Fibroblast of skin of right quadriceps (primary cell): ENCODE measurements around the gene EEF2K.

Source experiments
- DNase-seq: peaks from one replicate; pipeline ENCODE4 v3.0.0-alpha.2; 2013

EEF2K gene

DNA sequence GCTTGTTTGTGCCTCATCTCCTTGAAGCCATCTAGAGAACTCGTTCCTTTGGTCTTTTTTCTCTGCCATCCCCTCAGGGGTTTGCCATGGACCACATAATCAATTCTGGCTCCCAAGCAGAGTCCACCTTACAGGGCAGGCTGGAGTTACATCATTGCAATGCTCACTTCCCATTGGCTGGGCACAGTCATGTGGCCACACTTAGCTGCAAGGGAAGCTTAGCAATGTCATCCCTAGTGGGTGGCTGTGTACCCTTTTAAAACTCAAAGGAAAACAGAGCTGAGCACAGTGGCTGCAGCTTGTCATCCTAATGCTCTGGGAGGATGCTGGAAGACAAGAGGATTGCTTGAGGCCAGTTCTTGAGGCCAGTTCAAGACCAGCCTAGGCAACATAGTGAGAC is 49.3 kb downstream of the EEF2K start:
- no peak for DNase-seq

GRCh38 chr16:22257440-22257839 is 51.4 kb downstream of the EEF2K start:
- DNase-seq = no peak

DNA sequence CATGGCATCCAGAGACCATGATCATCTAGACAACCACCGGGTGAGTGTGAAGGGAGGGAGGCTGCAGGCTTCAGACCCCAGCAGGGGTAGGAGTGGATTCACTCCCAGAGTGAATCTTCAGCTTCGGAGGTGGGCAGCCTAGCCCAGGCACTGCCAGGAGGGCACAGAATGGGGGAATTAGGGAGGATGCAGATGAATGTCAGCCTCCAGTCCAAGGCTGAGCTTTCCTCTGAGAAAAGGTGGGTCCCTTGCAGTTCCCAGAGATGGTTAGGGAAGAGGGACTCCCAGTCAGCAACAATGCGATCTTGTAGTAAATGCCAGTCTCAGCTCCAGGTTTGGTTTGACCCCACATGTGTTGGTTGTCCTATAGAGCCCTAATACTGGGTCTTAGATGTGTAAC is 54.4 kb downstream of the EEF2K start:
- no peak for DNase-seq

GRCh38 chr16:22262460-22262859 is 56.4 kb downstream of the EEF2K start:
- DNase-seq = peak; percentile 41

GRCh38 chr16:22264786-22265185 is 58.7 kb downstream of the EEF2K start:
- DNase-seq = no peak

DNA sequence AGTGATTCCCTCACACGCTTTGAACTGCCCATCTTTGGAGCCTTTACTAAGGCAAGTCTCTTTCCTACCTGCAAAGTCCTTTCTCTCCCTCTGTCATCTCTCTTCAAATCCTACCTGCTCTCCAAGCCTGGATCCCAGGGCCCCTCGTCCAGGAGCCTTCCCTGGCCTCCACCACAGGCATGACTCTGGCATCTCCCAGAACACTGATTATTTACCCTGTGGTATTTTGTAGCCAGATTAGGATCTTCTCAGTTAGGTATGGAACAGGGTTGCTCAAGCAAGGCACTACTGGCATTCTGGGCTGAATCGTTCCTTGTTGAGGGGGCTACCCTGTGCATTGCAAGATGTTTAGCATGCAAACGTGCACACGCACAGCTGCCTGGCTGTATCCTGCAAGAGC is 59.3 kb downstream of the EEF2K start:
- DNase-seq = no peak

GRCh38 chr16:22266546-22266945 is 60.5 kb downstream of the EEF2K start:
- DNase-seq = no peak

GRCh38 chr16:22267764-22268163 is 61.7 kb downstream of the EEF2K start:
- no peak for DNase-seq

- DNase-seq = no peak
These were observed 64.4 kb downstream of the EEF2K start for GRCh38 chr16:22270525-22270924.

- no peak for DNase-seq
These were observed 67.0 kb downstream of the EEF2K start for GRCh38 chr16:22272870-22273650.

DNA sequence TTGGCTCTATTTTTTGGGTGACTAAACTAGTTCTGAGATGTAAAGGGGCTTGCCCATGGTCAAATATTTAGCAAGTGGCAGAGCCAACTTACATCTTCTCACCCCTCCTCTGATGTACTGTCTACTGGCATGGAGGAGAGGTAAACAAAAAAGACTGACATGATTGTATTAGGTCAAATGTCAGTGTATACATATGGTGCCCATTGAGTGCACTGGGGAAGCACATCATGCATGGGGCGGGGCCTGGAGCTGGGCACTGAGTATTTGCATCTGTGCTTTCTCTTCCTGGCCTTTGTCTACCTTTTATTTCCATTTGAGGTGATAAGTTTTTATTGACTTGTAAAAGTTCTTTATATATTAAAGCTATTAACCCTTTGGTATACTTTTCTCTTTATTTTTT is 68.8 kb downstream of the EEF2K start:
- no peak for DNase-seq

DNA sequence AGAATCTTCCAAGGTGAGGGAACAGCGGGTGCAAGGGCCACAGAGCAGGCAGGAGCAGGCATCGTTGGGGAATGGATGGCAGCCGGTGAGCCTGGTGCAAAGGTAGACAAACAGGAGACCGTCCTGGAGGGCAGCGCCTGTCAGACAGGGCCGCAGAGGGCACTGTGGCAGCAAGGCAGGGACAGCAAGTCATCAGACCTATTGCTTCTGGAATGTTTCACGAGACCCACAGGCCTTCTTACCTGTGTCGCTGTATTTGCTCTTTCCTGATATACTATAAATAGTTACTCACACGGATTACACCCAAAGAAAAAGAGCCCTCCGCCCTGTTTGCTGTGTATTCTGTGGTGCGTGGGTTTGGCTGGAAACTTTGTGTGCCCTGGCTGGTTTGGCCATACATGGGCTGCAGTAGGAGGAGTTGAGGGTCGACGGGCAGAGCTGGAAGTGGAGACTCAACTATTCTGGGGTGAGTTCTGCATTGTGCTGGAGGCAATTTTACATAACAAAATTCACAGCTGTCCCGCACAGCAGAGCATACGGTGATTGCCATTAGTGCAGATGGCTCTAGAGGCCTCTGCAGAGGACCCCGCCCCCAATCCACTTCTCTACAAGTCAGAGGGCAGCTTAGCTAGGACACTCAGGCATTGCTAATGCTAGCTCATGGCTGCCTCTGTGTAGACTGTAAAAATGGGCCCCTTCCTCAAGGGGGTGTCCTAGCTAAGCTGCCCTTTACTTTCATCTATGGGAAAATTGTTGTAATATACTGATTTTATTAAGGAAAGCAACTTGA is 72.6 kb downstream of the EEF2K start:
- DNase-seq = no peak

GRCh38 chr16:22282254-22282892 is 76.3 kb downstream of the EEF2K start:
- DNase-seq = no peak

DNA sequence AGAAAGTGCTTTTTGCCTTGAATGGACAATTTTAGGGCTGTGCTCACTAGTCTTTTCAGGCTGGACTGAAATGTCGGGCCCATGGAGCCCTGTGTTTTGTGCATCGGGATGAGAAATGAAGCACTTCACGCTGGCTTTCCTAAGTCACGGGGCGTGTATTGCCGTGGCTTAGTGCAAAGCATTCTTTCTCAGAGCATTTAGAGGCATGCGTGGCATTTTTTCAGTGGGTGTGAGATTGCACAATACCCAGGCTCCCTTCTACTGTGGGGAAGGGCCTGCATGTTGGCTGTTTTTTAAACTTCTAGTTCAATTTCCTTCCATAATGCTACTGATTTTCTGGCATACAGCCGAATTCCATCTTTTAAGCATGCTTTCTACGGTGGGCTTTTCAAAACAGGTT is 78.6 kb downstream of the EEF2K start:
- DNase-seq = peak; percentile 50

DNA sequence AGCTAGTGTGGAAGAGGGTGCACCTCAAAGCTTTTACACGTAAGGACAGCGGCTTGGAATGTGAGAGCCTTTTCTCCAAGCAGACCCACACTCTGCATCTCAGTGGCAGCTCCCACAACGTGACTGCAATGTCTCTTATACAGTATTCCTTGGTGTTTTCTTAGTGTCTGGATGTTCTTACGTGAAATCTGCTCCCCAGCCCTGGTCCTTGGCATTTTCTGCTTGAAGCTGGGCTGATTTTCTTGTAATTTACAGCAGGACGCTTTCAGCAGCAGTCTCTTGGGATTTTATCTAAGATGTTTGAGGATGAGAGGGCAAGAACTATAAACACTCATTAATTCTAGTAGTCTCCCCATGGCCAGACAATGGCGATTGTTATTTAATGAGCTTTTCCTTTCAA is 79.0 kb downstream of the EEF2K start:
- no peak for DNase-seq

GRCh38 chr16:22291020-22291419 is 84.9 kb downstream of the EEF2K start:
- DNase-seq = no peak

DNA sequence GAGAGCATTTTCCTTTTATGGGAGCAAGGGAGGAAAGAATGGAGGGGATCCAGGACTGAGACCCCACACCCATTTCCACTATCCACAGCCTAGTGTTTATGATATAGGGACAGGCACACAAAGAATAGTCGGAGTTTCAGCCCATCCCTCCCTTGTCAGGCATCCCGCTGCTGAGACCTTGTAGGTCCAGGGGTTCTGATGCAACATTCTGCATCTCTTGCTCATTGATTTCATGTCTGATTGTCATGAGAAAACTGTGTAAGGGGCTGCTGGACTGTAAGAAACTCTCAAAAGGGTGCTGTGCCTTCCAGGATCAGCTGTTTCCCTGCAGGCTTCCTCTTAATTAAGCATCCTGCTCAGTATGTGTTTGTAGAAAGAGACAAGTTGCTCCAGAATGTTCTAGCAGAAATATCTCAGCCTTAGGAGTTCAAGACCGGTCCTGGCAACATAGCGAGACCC is 85.8 kb downstream of the EEF2K start:
- peak; percentile 74 for DNase-seq

DNA sequence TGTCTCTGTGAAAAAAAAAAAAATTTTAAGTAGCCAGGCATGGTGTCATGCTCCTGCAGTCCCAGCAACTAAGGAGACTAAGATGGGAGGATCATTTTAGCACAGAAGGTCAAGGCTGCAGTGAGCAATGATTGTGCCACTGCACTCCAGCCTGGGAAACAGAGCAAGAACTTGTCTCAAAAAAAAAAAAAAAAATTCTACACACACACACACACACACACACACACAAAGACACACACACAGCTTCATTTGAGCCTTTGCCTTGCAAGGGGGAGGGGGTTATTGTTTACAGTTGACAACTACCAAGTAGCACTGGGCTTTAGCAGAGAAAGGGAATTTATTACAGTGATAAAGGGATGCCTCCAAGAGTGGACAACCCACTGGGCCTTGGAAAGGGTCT is 86.2 kb downstream of the EEF2K start:
- no peak for DNase-seq

DNA sequence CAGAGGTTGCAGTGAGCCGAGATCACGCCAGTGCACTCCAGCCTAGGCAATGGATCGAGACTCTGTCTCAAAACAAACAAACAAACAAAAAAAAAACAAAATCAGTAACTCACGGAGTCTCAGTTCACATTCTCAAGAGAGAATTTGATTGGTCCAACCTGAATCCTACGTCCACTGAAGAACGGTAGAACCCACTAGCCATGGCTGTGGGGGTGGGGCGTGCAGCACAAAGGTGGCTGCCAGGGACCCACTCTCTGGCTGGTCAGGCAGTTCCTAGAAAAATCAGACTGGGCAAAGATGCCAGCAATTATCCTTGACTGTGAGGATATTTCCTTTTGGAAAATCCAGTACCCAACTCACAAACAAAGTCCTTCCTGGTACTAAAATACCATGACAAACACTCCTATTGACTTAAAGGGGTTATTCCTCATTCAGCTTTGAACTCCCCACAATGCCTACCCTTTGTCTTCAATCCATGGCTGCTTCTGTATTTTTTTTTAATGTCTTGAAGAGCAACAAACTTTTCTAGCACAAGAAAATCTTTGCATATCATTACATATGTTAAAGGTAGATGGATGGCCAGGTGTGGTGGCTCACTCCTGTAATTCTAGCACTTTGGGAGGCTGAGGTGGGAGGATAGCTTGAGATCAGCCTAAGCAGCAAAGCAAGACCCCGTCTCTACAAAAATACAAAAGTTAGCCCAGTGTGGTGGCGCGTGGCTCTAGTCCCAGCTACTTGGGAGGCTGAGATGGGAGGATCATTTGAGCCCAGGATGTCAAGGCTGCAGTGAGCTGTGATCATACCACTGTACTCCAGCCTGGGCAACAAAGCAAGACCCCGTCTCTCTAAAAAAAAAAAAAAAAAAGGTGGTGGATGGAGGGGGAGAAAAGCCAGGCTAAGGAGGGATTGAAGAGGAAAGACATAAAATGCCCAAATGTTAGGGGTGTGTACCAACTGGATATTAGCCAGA is 87.3 kb downstream of the EEF2K start:
- no peak for DNase-seq

- DNase-seq = no peak
These were observed 90.4 kb downstream of the EEF2K start for GRCh38 chr16:22296225-22297113.

DNA sequence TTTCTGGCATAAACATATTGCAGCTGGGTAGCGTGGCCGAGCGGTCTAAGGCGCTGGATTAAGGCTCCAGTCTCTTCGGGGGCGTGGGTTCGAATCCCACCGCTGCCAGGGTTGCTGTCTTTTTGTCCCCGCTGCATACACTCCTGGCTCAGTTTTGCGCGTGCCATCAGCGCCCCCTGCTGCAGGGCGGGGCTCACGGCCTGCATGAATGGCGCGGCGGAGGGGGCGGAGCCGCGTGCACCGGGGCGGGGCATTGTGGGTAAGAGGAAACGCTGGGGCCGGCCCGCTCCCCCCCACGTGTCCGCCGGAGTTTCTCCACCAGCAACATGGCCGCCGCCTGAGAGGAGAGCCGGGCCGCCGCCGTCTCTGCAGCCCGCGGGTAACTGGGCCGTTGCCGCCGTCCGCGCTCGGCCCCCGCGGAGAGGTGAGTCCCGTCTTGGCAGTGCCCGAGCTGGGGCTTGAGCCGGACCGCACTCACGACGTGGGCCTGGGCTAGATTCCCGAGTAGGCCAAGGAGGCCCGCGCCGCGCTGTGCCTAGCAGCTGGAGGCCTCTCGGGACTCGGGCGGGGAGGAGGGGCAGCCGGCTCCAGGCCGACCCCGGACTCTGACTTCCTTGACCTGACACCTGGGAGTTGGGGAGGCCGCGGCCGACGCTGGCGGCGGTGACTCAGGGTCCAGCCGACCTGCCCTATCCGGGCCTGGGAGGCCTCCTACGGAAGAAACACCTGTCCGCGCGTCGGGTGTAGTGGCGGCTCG is 91.2 kb downstream of the EEF2K start, which contains the start of gene POLR3E:
Gene POLR3E (plus strand): TSS at position 296 of the 757 bp plus-strand sequence. CDS start 5,560 bp downstream, outside the sequence.
- DNase-seq = peak; percentile 98
